H9 (cell line): Measurements from ENCODE around the gene TMEM151B. TPM values are rescaled to one million over a fixed set of nuclear protein-coding genes. Genes with fewer than 3 reads are reported as not detected.
"Not testable (repeated sequence)": the region's sequence is repeated elsewhere in the genome, so short reads cannot be mapped to it uniquely, and the experiment has no call there.

Experiments used
- DNase-seq: peaks from one replicate; pipeline ENCODE4 v3.0.0-alpha.2; 2017
- H2AFZ ChIP-seq: one replicate; pipeline ENCODE4 v1.6.1; 2013; ENCODE audit warnings: mild to moderate bottlenecking, low read length, control low read depth, moderate library complexity
- H2AK5ac ChIP-seq: 2 replicates; pipeline ENCODE4 v1.6.1; 2013; ENCODE audit warnings: low read length, control low read depth, mixed read lengths; ENCODE audit not compliant: insufficient read length
- H2BK120ac ChIP-seq: one replicate; pipeline ENCODE4 v1.6.1; 2013; ENCODE audit warnings: low read depth, mild to moderate bottlenecking, low read length, control low read depth, inconsistent platforms; ENCODE audit not compliant: poor library complexity, severe bottlenecking
- H2BK12ac ChIP-seq: 2 replicates; pipeline ENCODE4 v1.6.1; 2013; ENCODE audit warnings: low read length, control low read depth, mixed read lengths, low read depth; ENCODE audit not compliant: insufficient read length
- H2BK15ac ChIP-seq: 2 replicates; pipeline ENCODE4 v1.6.1; 2013; ENCODE audit warnings: low read depth, low read length, control low read depth
- H2BK20ac ChIP-seq: one replicate; pipeline ENCODE4 v1.6.1; 2013; ENCODE audit warnings: low read depth, mild to moderate bottlenecking, low read length, control low read depth, inconsistent platforms; ENCODE audit not compliant: poor library complexity, severe bottlenecking
- H2BK5ac ChIP-seq: 2 replicates; pipeline ENCODE4 v1.6.1; 2013; ENCODE audit warnings: low read length, control low read depth, mixed read lengths; ENCODE audit not compliant: insufficient read length
- H3K14ac ChIP-seq: 2 replicates; pipeline ENCODE4 v1.6.1; 2013; ENCODE audit warnings: low read length, control low read depth; ENCODE audit not compliant: insufficient read depth
- H3K18ac ChIP-seq: 2 replicates; pipeline ENCODE4 v1.6.1; 2013; ENCODE audit warnings: low read depth, mild to moderate bottlenecking, mixed read lengths, low read length, control low read depth; ENCODE audit not compliant: insufficient read length
- H3K23ac ChIP-seq: 2 replicates; pipeline ENCODE4 v1.6.1; 2013; ENCODE audit warnings: low read length, control low read depth, mixed read lengths, low read depth; ENCODE audit not compliant: insufficient read length
- H3K23me2 ChIP-seq: 2 replicates; pipeline ENCODE4 v1.6.1; 2013; ENCODE audit warnings: low read depth, mild to moderate bottlenecking, mixed read lengths, low read length, control low read depth; ENCODE audit not compliant: insufficient read length, poor library complexity, severe bottlenecking
- H3K27ac ChIP-seq: 2 replicates; pipeline ENCODE4 v1.5.1; 2013; ENCODE audit warnings: low read length, control low read depth, mixed read lengths, low read depth; ENCODE audit not compliant: insufficient read length
- H3K27me3 ChIP-seq: 2 replicates; pipeline ENCODE4 v1.6.1; 2013; ENCODE audit warnings: low read length, control low read depth, inconsistent platforms; ENCODE audit not compliant: insufficient read depth
- H3K4ac ChIP-seq: 2 replicates; pipeline ENCODE4 v1.6.1; 2013; ENCODE audit warnings: low read depth, mild to moderate bottlenecking, control low read depth, inconsistent platforms, low read length, moderate library complexity
- H3K4me1 ChIP-seq: 2 replicates; pipeline ENCODE4 v1.6.1; 2013; ENCODE audit warnings: low read length, control low read depth, inconsistent platforms; ENCODE audit not compliant: insufficient read depth
- H3K4me2 ChIP-seq: 2 replicates; pipeline ENCODE4 v1.6.1; 2013; ENCODE audit warnings: low read length, control low read depth, mixed read lengths; ENCODE audit not compliant: insufficient read length, insufficient read depth
- H3K56ac ChIP-seq: 2 replicates; pipeline ENCODE4 v1.6.1; 2013; ENCODE audit warnings: low read depth, mild to moderate bottlenecking, mixed read lengths, low read length, control low read depth; ENCODE audit not compliant: insufficient read length
- H3K79me1 ChIP-seq: 2 replicates; pipeline ENCODE4 v1.6.1; 2013; ENCODE audit warnings: low read depth, mild to moderate bottlenecking, moderate library complexity, low read length, control low read depth, inconsistent platforms; ENCODE audit not compliant: insufficient read depth, poor library complexity, severe bottlenecking
- H3K79me2 ChIP-seq: 2 replicates; pipeline ENCODE4 v1.6.1; 2013; ENCODE audit warnings: low read length, control low read depth, inconsistent platforms; ENCODE audit not compliant: insufficient read depth
- H3K9ac ChIP-seq: 2 replicates; pipeline ENCODE4 v1.6.1; 2013; ENCODE audit warnings: low read length, control low read depth, mixed read lengths; ENCODE audit not compliant: insufficient read length; ENCODE audit errors: extremely low read depth
- H3K9me3 ChIP-seq: one replicate; pipeline ENCODE4 v1.6.1; 2013; ENCODE audit warnings: low read depth, low read length, inconsistent platforms; ENCODE audit not compliant: control insufficient read depth
- H3T11ph ChIP-seq: one replicate; pipeline ENCODE4 v1.6.1; 2013; ENCODE audit warnings: mild to moderate bottlenecking, low read length, control low read depth, inconsistent platforms
- H4K20me1 ChIP-seq: one replicate; pipeline ENCODE4 v1.6.1; 2013; ENCODE audit not compliant: control insufficient read depth, insufficient read length, insufficient read depth
- H4K5ac ChIP-seq: 2 replicates; pipeline ENCODE4 v1.6.1; 2013; ENCODE audit warnings: low read depth, mild to moderate bottlenecking, mixed read lengths, low read length, control low read depth; ENCODE audit not compliant: insufficient read length
- H4K8ac ChIP-seq: replicated peaks from 2 replicates; pipeline ENCODE4 v1.6.1; 2013; ENCODE audit warnings: low read length, control low read depth, mixed read lengths, low read depth; ENCODE audit not compliant: insufficient read length
- H4K91ac ChIP-seq: 2 replicates; pipeline ENCODE4 v1.6.1; 2013; ENCODE audit warnings: low read depth, mild to moderate bottlenecking, moderate library complexity, mixed read lengths, low read length, control low read depth; ENCODE audit not compliant: insufficient read length
- H3K27ac Mint-ChIP-seq, 3 experiments: 2 replicates in 2 of 3; 3 replicates in 1 of 3; pipeline ENCODE4 v1.8.0; 2020 to 2021; ENCODE audit warnings: mixed read lengths in 3 of 3, mild to moderate bottlenecking in 1 of 3, moderate library complexity in 1 of 3
- H3K27me3 Mint-ChIP-seq: 2 replicates; pipeline ENCODE4 v1.8.0; 2021; ENCODE audit warnings: low read depth, mild to moderate bottlenecking, moderate library complexity, mixed read lengths
- H3K36me3 Mint-ChIP-seq, 3 experiments: 2 replicates in 2 of 3; 3 replicates in 1 of 3; pipeline ENCODE4 v1.8.0; 2020 to 2021; ENCODE audit warnings: low read depth in 3 of 3, mixed read lengths in 3 of 3; ENCODE audit not compliant: insufficient read depth in 1 of 3
- H3K4me1 Mint-ChIP-seq, 2 experiments: 2 replicates each; pipeline ENCODE4 v1.8.0; 2020; ENCODE audit warnings: mixed read lengths in 2 of 2
- H3K4me3 Mint-ChIP-seq, 2 experiments: 2 replicates in 1 of 2; 3 replicates in 1 of 2; pipeline ENCODE4 v1.8.0; 2020 to 2021; ENCODE audit warnings: mild to moderate bottlenecking in 2 of 2, mixed read lengths in 2 of 2, moderate library complexity in 1 of 2
- H3K9me3 Mint-ChIP-seq, 2 experiments: 2 replicates in 1 of 2; 3 replicates in 1 of 2; pipeline ENCODE4 v1.8.0; 2020; ENCODE audit warnings: mild to moderate bottlenecking in 2 of 2, mixed read lengths in 2 of 2, moderate library complexity in 1 of 2
- WGBS: extraction: QIAGEN DNeasy Blood & Tissue Kit; methylation state at CpG from one replicate; pipeline ENCODE4 v1.1.7; 2013; ENCODE audit warnings: missing lambda C conversion rate, low lambda C conversion rate, mixed read lengths; ENCODE audit not compliant: insufficient read length; ENCODE audit errors: extremely low coverage; 5-methylcytosine and 5-hydroxymethylcytosine counted together
- total RNA-seq: library from RNA; stranded (reverse); gene quantifications from 2 replicates; pipeline ENCODE4 v1.2.1, GENCODE V29; 2021
- TF ChIP-seq, protein P1 (sequence below): fragments of 200-600 bp; sonication (generic); conservative IDR thresholded peaks from 3 replicates; pipeline ENCODE4 v1.8.0; 2021; ENCODE audit warnings: antibody characterized with exemption, mild to moderate bottlenecking

The TMEM151B gene
- total RNA-seq, 1 experiment from 2014 or later, result 2.4 TPM

DNA sequence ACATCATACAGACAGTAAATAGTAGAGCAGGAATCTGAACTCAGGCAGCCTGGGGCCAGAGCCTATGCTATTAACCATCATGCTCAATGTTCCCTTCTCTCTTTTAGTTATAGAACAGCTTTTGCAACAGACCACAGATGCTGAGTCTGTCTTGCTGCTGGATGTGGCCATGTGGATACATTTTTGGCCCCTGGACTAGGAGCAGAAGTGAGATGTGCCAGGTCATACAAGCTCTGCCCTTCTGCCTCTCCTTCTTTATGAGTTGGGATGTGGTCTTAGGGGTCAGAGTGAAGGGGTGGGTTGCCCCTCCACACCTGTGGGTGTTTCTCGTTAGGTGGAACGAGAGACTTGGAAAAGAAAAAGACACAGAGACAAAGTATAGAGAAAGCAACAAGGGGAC lies 57.5 kb downstream of the TMEM151B start:
- H2BK120ac ChIP-seq, result no peak overlapping the region
- H3K23me2 ChIP-seq, result peaks cover 2% of the 10 kb centered on the region
- H3K4me1 ChIP-seq, result no peaks in the 10 kb centered on the region; the same call in 1 of the 2 replicates
- Mint-ChIP-seq H3K4me1 (peaks cover 21 to 28% of the 10 kb centered on the region in 2 experiments), H3K4me3 (peak overlapping the region in 1 of 2 experiments; percentile 54; a peak in 3 of 5 replicates), H3K27me3 (peaks cover 13% of the 10 kb centered on the region), H3K36me3 (no peaks in the 10 kb centered on the region), H3K27ac (peak overlapping the region in 2 of 3 experiments; percentile 24 to 32; a peak in 2 of 7 replicates), H3K9me3 (no peaks in the 10 kb centered on the region; a peak in 1 of 5 replicates)
- H3K79me1 ChIP-seq, result no peaks in the 10 kb centered on the region
- no CpG with 5 or more reads among the region's 2 CpGs for WGBS
- H2BK12ac ChIP-seq, result no peak overlapping the region
- no peak overlapping the region for H4K8ac ChIP-seq
- no peak for DNase-seq
- H3K14ac ChIP-seq, result no peak overlapping the region
- no peaks in the 10 kb centered on the region for H4K20me1 ChIP-seq
- H3K9me3 ChIP-seq, result no peaks in the 10 kb centered on the region
- no peak overlapping the region for H2AK5ac ChIP-seq
- no peak overlapping the region for H3T11ph ChIP-seq
- no peak overlapping the region for H2BK5ac ChIP-seq
- no peak overlapping the region for H2AFZ ChIP-seq
- no peak overlapping the region for H4K91ac ChIP-seq
- TF ChIP-seq, protein P1, sequence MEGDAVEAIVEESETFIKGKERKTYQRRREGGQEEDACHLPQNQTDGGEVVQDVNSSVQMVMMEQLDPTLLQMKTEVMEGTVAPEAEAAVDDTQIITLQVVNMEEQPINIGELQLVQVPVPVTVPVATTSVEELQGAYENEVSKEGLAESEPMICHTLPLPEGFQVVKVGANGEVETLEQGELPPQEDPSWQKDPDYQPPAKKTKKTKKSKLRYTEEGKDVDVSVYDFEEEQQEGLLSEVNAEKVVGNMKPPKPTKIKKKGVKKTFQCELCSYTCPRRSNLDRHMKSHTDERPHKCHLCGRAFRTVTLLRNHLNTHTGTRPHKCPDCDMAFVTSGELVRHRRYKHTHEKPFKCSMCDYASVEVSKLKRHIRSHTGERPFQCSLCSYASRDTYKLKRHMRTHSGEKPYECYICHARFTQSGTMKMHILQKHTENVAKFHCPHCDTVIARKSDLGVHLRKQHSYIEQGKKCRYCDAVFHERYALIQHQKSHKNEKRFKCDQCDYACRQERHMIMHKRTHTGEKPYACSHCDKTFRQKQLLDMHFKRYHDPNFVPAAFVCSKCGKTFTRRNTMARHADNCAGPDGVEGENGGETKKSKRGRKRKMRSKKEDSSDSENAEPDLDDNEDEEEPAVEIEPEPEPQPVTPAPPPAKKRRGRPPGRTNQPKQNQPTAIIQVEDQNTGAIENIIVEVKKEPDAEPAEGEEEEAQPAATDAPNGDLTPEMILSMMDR, result no peak
- H2BK15ac ChIP-seq, result no peak overlapping the region
- no peak overlapping the region for H3K18ac ChIP-seq
- no peak overlapping the region for H3K9ac ChIP-seq
- H3K4ac ChIP-seq, result no peak overlapping the region
- no peak overlapping the region for H3K56ac ChIP-seq
- no peak overlapping the region for H2BK20ac ChIP-seq
- H4K5ac ChIP-seq, result no peak overlapping the region
- H3K27me3 ChIP-seq, result 0 out of 2 replicates have a peak, but pooled peaks cover 3% of the 10 kb centered on the region
- H3K4me2 ChIP-seq, result no peak overlapping the region
- no peaks in the 10 kb centered on the region for H3K79me2 ChIP-seq
- no peak overlapping the region for H3K23ac ChIP-seq
- no peak overlapping the region for H3K27ac ChIP-seq

- H4K5ac ChIP-seq, H3K14ac ChIP-seq, H2AFZ ChIP-seq, H3K18ac ChIP-seq, H2BK120ac ChIP-seq, H2BK12ac ChIP-seq, H3K9me3 Mint-ChIP-seq, DNase-seq, H3K9ac ChIP-seq, H2BK15ac ChIP-seq, H2AK5ac ChIP-seq, H4K20me1 ChIP-seq, H3K79me1 ChIP-seq, H3K36me3 Mint-ChIP-seq, H3K23ac ChIP-seq, H3K27me3 ChIP-seq, H4K91ac ChIP-seq, H3K79me2 ChIP-seq, H2BK5ac ChIP-seq, H3K27ac ChIP-seq, H3K23me2 ChIP-seq, H3K4me2 ChIP-seq, H2BK20ac ChIP-seq, H4K8ac ChIP-seq, H3K4ac ChIP-seq, H3K56ac ChIP-seq, H3T11ph ChIP-seq, H3K9me3 ChIP-seq, H3K4me1 ChIP-seq: not testable (repeated sequence)
- Mint-ChIP-seq H3K27me3 (peaks cover 13% of the 10 kb centered on the region), H3K27ac (peak overlapping the region in 2 of 3 experiments; percentile 24 to 32; a peak in 2 of 7 replicates), H3K4me3 (peak overlapping the region; percentile 35 to 54; a peak in 3 of 5 replicates), H3K4me1 (peaks cover 21 to 28% of the 10 kb centered on the region in 2 experiments)
- WGBS, result no CpG with 5 or more reads among the region's 9 CpGs
These were observed 58.0 kb downstream of the TMEM151B start for GRCh38 chr6:44328203-44328602.
